Vagina (tissue), 2 donors: ENCODE results near the gene ZMYND8. TPM values are rescaled to one million over a fixed set of nuclear protein-coding genes. Genes with fewer than 3 reads are reported as not detected.
"Not testable (repeated sequence)": the region's sequence is repeated elsewhere in the genome, so short reads cannot be mapped to it uniquely, and the experiment has no call there.

ENCODE experiments used
- DNase-seq, 2 donors: peaks; one replicate each; pipeline ENCODE4 v3.0.0-alpha.2; 2017; ENCODE audit errors: extremely low spot score in 2 of 2
- H3K27ac ChIP-seq: fragments of 200-600 bp; sonication (generic); one replicate; pipeline ENCODE4 v1.5.1; 2019
- H3K27me3 ChIP-seq: fragments of 200-600 bp; sonication (generic); one replicate; pipeline ENCODE4 v1.5.1; 2019
- H3K36me3 ChIP-seq, 2 donors: fragments of 200-600 bp; sonication (generic); one replicate each; pipeline ENCODE4 v1.5.1; 2017 to 2019
- H3K4me1 ChIP-seq: fragments of 200-600 bp; sonication (generic); one replicate; pipeline ENCODE4 v1.5.1; 2019
- H3K4me3 ChIP-seq, 2 donors: fragments of 200-600 bp; sonication (generic); 1 replicate in 1 of 2; 2 replicates in 1 of 2; pipeline ENCODE4 v1.5.1; 2016 to 2019
- H3K9me3 ChIP-seq: fragments of 200-600 bp; sonication (generic); one replicate; pipeline ENCODE4 v1.5.1; 2019
- CTCF ChIP-seq, 3 experiments: fragments of 450-650 bp in 2 of 3; fragments of 200-600 bp in 1 of 3; sonication (generic) in 1 of 3; IDR thresholded peaks; one replicate each; pipeline ENCODE4 v1.5.1; 2017 to 2019; ENCODE audit warnings: antibody characterized with exemption in 3 of 3, mild to moderate bottlenecking in 2 of 3, moderate library complexity in 2 of 3
- POLR2A ChIP-seq, 2 donors: fragments of 450-650 bp; IDR thresholded peaks; one replicate each; pipeline ENCODE4 v1.6.1; 2017; ENCODE audit warnings: antibody characterized with exemption in 2 of 2, mild to moderate bottlenecking in 2 of 2, moderate library complexity in 2 of 2
- POLR2AphosphoS5 ChIP-seq, 2 donors: sonication (generic); formaldehyde crosslinking; IDR thresholded peaks; one replicate each; pipeline ENCODE4 v1.9.0; 2017; ENCODE audit warnings: antibody characterized with exemption in 2 of 2, mild to moderate bottlenecking in 2 of 2, low read depth in 1 of 2; ENCODE audit not compliant: insufficient read depth in 1 of 2
- intact Hi-C: fragments of 100-400 bp; cut with DNase I; formaldehyde crosslinking; loops from one replicate; pipeline ENCODE4 v1.15.1; 2023
- total RNA-seq: library from RNA; depleted of rRNA; stranded (reverse); fragments of >200 nt; gene quantifications from one replicate; pipeline ENCODE4 v1.2.3, GENCODE V29; 2016

Gene ZMYND8
- total RNA-seq, 1 donor from 2014 or later, result 91.1 TPM

GRCh38 chr20:47289096-47289495 is 67.4 kb downstream of the ZMYND8 start:
- Histone ChIP-seq H3K9me3 (no peaks in the 10 kb centered on the region), H3K27me3 (no peaks in the 10 kb centered on the region), H3K27ac (no peak overlapping the region), H3K4me1 (no peaks in the 10 kb centered on the region), H3K36me3 (peaks cover 0 to 72% of the 10 kb centered on the region in 2 donors), H3K4me3 (no peak overlapping the region)
- TF ChIP-seq POLR2A (IDR thresholded peaks at IDR 0.05) (no peak), CTCF (IDR thresholded peaks at IDR 0.05) (no peak), POLR2AphosphoS5 (IDR thresholded peaks at IDR 0.05; ENCODE audit: insufficient read depth in 1 of 2, low read depth in 1 of 2) (no peak)
- DNase-seq, result no peak
- intact Hi-C loops, result no loop called here

GRCh38 chr20:47288530-47288929 is 68.0 kb downstream of the ZMYND8 start:
- peaks cover 0 to 72% of the 10 kb centered on the region in 2 donors for H3K36me3 ChIP-seq

GRCh38 chr20:47287609-47288144 is 68.8 kb downstream of the ZMYND8 start:
- no peaks in the 10 kb centered on the region for H3K4me1 ChIP-seq
- intact Hi-C loops, result no loop called here
- no peak overlapping the region for H3K4me3 ChIP-seq
- no peak for DNase-seq
- no peaks in the 10 kb centered on the region for H3K27me3 ChIP-seq
- peaks cover 0 to 75% of the 10 kb centered on the region in 2 donors for H3K36me3 ChIP-seq
- H3K27ac ChIP-seq, result no peak overlapping the region
- H3K9me3 ChIP-seq, result no peaks in the 10 kb centered on the region
- TF ChIP-seq POLR2AphosphoS5 (IDR thresholded peaks at IDR 0.05; ENCODE audit: insufficient read depth in 1 of 2, low read depth in 1 of 2), result no peak
- no peak for TF ChIP-seq CTCF (IDR thresholded peaks at IDR 0.05)
- TF ChIP-seq POLR2A (IDR thresholded peaks at IDR 0.05), result no peak

More at GRCh38 chr20:47288530-47288929, 68.0 kb downstream of the ZMYND8 start:
- H3K4me3 ChIP-seq, H3K27me3 ChIP-seq, DNase-seq, H3K9me3 ChIP-seq, H3K4me1 ChIP-seq, intact Hi-C loops, H3K27ac ChIP-seq: not testable (repeated sequence)

- no peaks in the 10 kb centered on the region for H3K4me1 ChIP-seq
- H3K36me3 ChIP-seq, result peaks cover 0 to 79% of the 10 kb centered on the region in 2 donors
- H3K9me3 ChIP-seq, result no peaks in the 10 kb centered on the region
- TF ChIP-seq POLR2AphosphoS5 (IDR thresholded peaks at IDR 0.05; ENCODE audit: insufficient read depth in 1 of 2, low read depth in 1 of 2) (no peak), POLR2A (IDR thresholded peaks at IDR 0.05) (no peak), CTCF (IDR thresholded peaks at IDR 0.05) (no peak)
- H3K27me3 ChIP-seq, result no peaks in the 10 kb centered on the region
- H3K4me3 ChIP-seq, result no peak overlapping the region
- H3K27ac ChIP-seq, result no peak overlapping the region
- intact Hi-C loops, result no loop called here
- no peak for DNase-seq
These were observed 69.8 kb downstream of the ZMYND8 start for GRCh38 chr20:47286681-47287080.

- H3K36me3 ChIP-seq, result peaks cover 0 to 74% of the 10 kb centered on the region in 2 donors
- no peak for DNase-seq
- intact Hi-C loops, result no loop called here
- H3K4me3 ChIP-seq, result no peak overlapping the region
- no peaks in the 10 kb centered on the region for H3K27me3 ChIP-seq
- TF ChIP-seq POLR2A (IDR thresholded peaks at IDR 0.05), result no peak
- TF ChIP-seq CTCF (IDR thresholded peaks at IDR 0.05), result no peak
- no peak for TF ChIP-seq POLR2AphosphoS5 (IDR thresholded peaks at IDR 0.05; ENCODE audit: insufficient read depth in 1 of 2, low read depth in 1 of 2)
- no peaks in the 10 kb centered on the region for H3K9me3 ChIP-seq
- no peaks in the 10 kb centered on the region for H3K4me1 ChIP-seq
- H3K27ac ChIP-seq, result no peak overlapping the region
These were observed 71.3 kb downstream of the ZMYND8 start for GRCh38 chr20:47285189-47285588.
